Colonic mucosa (tissue), 4 donors: Measurements from ENCODE around the gene COL20A1. TPM values are rescaled to one million over a fixed set of nuclear protein-coding genes. Genes with fewer than 3 reads are reported as not detected.
"Not testable (repeated sequence)": the region's sequence is repeated elsewhere in the genome, so short reads cannot be mapped to it uniquely, and the experiment has no call there.

ENCODE experiments used
- DNase-seq: peaks from one replicate; pipeline ENCODE4 v3.0.0-alpha.2; 2020
- H3K27ac ChIP-seq: fragments of 200-600 bp; one replicate; pipeline ENCODE4 v1.8.0; 2021
- H3K27me3 ChIP-seq: fragments of 200-600 bp; one replicate; pipeline ENCODE4 v1.8.0; 2021
- H3K36me3 ChIP-seq: fragments of 200-600 bp; one replicate; pipeline ENCODE4 v1.8.0; 2021
- H3K4me1 ChIP-seq: fragments of 200-600 bp; one replicate; pipeline ENCODE4 v1.8.0; 2021; ENCODE audit warnings: mild to moderate bottlenecking
- H3K4me3 ChIP-seq: fragments of 200-600 bp; one replicate; pipeline ENCODE4 v1.8.0; 2021
- H3K9ac ChIP-seq, 2 donors: one replicate each; pipeline ENCODE4 v1.7.0; 2013; ENCODE audit warnings: control low read depth in 2 of 2, low read depth in 2 of 2, low read length in 2 of 2
- H3K9me3 ChIP-seq: fragments of 200-600 bp; one replicate; pipeline ENCODE4 v1.8.0; 2021
- intact Hi-C: fragments of 100-400 bp; cut with DNase I; formaldehyde crosslinking; loops from one replicate; pipeline ENCODE4 v1.14.1; 2022
- total RNA-seq, 2 donors: library from RNA; stranded (reverse); fragmentation: NEBNext Ultra II Directional in 1 of 2; extraction: Animal tissue kit (Norgen Biotek cat#: 25700) in 1 of 2; gene quantifications; one replicate each; pipeline ENCODE4 v1.2.1, GENCODE V29; 2021
- TF ChIP-seq, protein P1 (sequence below): fragments of 200-600 bp; IDR thresholded peaks from one replicate; pipeline ENCODE4 v1.8.0; 2022; ENCODE audit warnings: antibody characterized with exemption, mild to moderate bottlenecking
- donor health status: healthy.
- donor health status: DM: no; HTN: no; CAD: no.
- donor health status: DM: no; HTN: no; CAD: no.

Gene COL20A1
- total RNA-seq, 2 donors from 2014 or later = not detected

GRCh38 chr20:63377951-63378381, 85.0 kb downstream of the COL20A1 start:
- no peak overlapping the region for H3K4me3 ChIP-seq
- H3K27me3 ChIP-seq = no peaks in the 10 kb centered on the region

GRCh38 chr20:63378626-63379025, 85.6 kb downstream of the COL20A1 start:
- Histone ChIP-seq H3K27me3 (no peaks in the 10 kb centered on the region), H3K4me1 (no peaks in the 10 kb centered on the region), H3K27ac (no peak overlapping the region), H3K36me3 (no peaks in the 10 kb centered on the region), H3K4me3 (no peak overlapping the region), H3K9me3 (no peaks in the 10 kb centered on the region), H3K9ac (no peak overlapping the region)
- DNase-seq = no peak
- TF ChIP-seq, protein P1, sequence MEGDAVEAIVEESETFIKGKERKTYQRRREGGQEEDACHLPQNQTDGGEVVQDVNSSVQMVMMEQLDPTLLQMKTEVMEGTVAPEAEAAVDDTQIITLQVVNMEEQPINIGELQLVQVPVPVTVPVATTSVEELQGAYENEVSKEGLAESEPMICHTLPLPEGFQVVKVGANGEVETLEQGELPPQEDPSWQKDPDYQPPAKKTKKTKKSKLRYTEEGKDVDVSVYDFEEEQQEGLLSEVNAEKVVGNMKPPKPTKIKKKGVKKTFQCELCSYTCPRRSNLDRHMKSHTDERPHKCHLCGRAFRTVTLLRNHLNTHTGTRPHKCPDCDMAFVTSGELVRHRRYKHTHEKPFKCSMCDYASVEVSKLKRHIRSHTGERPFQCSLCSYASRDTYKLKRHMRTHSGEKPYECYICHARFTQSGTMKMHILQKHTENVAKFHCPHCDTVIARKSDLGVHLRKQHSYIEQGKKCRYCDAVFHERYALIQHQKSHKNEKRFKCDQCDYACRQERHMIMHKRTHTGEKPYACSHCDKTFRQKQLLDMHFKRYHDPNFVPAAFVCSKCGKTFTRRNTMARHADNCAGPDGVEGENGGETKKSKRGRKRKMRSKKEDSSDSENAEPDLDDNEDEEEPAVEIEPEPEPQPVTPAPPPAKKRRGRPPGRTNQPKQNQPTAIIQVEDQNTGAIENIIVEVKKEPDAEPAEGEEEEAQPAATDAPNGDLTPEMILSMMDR = no peak
- intact Hi-C loops = no loop called here

More at GRCh38 chr20:63377951-63378381, 85.0 kb downstream of the COL20A1 start:
- no peaks in the 10 kb centered on the region for H3K4me1 ChIP-seq
- H3K36me3 ChIP-seq = no peaks in the 10 kb centered on the region
- TF ChIP-seq, protein P1 = no peak
- intact Hi-C loops = no loop called here
- H3K9ac ChIP-seq = no peak overlapping the region
- H3K27ac ChIP-seq = no peak overlapping the region
- DNase-seq = no peak
- no peaks in the 10 kb centered on the region for H3K9me3 ChIP-seq

DNA sequence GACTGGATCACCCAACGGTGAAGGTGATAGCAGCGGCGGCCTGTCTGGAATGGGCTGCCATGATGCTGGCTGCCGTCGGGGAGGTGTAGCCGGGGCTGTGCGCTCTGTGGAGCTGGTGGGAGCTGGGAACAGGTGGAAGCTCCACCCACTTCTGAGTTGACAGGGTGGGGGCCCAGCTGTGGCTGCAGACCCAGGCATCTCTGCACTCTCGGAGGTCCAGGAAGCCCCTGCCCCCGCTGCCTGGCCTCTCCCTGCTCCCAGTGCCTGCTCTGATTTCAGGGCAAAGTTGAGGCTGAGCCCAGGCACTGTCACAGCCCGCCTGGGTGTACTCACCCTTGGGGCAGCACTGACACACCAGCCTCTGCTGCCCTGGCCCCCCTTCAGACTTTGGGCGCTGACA, 86.3 kb downstream of the COL20A1 start:
- Histone ChIP-seq H3K9me3 (no peaks in the 10 kb centered on the region), H3K27ac (no peak overlapping the region), H3K4me3 (no peak overlapping the region), H3K4me1 (no peaks in the 10 kb centered on the region), H3K9ac (no peak overlapping the region), H3K36me3 (no peaks in the 10 kb centered on the region), H3K27me3 (no peaks in the 10 kb centered on the region)
- TF ChIP-seq, protein P1 = no peak
- DNase-seq = no peak
- intact Hi-C loops = no loop called here

GRCh38 chr20:63379872-63380271, 86.9 kb downstream of the COL20A1 start:
- H3K36me3 ChIP-seq, H3K9me3 ChIP-seq, H3K4me1 ChIP-seq, H3K27ac ChIP-seq, H3K27me3 ChIP-seq, H3K9ac ChIP-seq, DNase-seq, H3K4me3 ChIP-seq, intact Hi-C loops: not testable (repeated sequence)

- no peak overlapping the region for H3K9ac ChIP-seq
- TF ChIP-seq, protein P1 = no peak
- no peak overlapping the region for H3K27ac ChIP-seq
- H3K36me3 ChIP-seq = no peaks in the 10 kb centered on the region
- intact Hi-C loops = no loop called here
- no peaks in the 10 kb centered on the region for H3K9me3 ChIP-seq
- DNase-seq = no peak
- H3K4me1 ChIP-seq = no peaks in the 10 kb centered on the region
- no peak overlapping the region for H3K4me3 ChIP-seq
- H3K27me3 ChIP-seq = no peaks in the 10 kb centered on the region
Observed at GRCh38 chr20:63380346-63380870, 87.4 kb downstream of the COL20A1 start.

DNA sequence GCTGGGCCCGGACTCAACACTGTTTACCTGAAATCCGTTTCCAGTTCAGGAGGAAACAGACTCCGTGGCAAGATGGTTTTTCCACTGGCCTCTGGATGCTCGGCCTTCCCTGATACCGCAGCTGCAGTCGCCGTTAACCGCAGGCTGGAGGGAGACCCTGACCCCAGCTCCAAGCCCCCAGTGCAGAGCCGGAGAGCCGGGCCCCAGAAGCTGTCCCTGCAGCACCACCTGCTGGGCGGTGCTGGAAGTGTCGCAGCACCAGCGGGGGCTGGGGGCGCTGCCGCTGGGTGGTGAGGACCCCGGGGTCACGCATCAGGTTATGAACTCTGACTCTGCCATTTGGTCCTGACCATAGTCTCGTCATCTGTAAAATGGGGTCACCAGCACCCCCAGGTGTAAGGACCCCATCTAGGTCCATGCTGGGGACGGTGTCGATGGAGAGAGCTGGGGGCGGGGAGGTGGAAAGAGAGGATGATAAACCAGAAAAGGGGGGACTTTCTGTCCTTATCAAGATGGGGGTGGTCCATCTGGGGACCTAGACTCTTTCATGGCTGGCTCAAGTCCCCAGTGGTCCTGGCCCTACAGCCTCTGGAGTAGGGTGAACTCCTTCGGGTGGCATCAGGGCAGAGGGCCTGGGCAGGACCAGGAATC, 88.9 kb downstream of the COL20A1 start:
- no peaks in the 10 kb centered on the region for H3K9me3 ChIP-seq
- H3K36me3 ChIP-seq = no peaks in the 10 kb centered on the region
- DNase-seq = no peak
- H3K4me1 ChIP-seq = no peaks in the 10 kb centered on the region
- H3K27me3 ChIP-seq = no peaks in the 10 kb centered on the region
- H3K4me3 ChIP-seq = no peak overlapping the region
- TF ChIP-seq, protein P1 = peak; percentile 92
- intact Hi-C loops = loop anchor here (2.0 kb wide), 1 partner anchor 73 kb away; no protein-coding TSS in a partner anchor
- H3K27ac ChIP-seq = no peak overlapping the region
- no peak overlapping the region for H3K9ac ChIP-seq
